HG03342 (cell line): ENCODE results near the gene NSRP1.
"Not testable (repeated sequence)": the region's sequence is repeated elsewhere in the genome, so short reads cannot be mapped to it uniquely, and the experiment has no call there.

Source experiments
- ATAC-seq: cut with Tn5 transposase; IDR thresholded peaks from one replicate; pipeline ENCODE4 v1.9.1; 2021; ENCODE audit warnings: mild to moderate bottlenecking, moderate library complexity; ENCODE audit not compliant: unreplicated experiment

Gene NSRP1

DNA sequence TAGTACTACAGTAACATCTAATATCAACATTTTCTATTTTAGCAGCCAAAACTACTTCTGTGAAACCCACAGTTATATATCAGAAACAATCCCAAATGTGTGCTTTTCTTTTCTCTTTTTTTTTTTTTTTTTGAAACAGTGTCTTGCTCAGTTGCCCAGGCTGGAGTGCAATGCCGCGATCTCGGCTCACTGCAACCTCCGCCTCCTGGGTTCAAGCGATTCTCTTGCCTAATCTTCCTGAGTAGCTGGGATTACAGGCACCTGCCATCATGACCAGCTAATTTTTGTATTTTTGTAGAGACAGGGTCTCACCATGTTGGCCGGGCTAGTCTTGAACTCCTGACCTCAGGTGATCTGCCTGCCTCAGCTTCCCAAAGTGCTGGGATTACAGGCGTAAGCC is 2.0 kb downstream of the NSRP1 start:
- not testable (repeated sequence) for ATAC-seq

DNA sequence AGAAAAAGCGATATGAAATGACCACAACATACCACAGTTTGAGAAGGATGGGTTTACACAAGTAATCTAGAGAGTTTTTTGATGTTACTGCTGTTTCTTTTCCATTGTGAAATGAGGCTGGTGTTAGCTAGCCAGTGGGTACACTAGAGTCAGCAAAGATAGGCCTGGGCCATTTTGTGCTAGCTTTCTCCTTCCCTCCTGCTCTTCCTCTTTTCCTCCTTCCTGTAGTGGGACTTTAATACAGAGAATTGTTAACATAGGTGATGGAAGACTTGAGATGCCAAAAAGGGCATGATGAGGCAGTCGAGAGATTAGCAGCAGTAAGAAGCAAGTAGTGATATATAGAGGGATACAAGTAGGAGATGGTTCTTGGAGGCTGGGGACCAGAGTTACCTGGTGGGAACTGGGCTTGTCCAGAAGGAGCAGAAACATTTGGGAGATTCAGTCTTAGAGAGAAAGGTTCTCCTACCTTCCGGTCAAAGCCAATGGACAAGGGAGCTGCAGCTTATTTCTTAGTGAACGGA is 7.7 kb downstream of the NSRP1 start:
- ATAC-seq, result no peak

GRCh38 chr17:30130121-30130520 is 13.5 kb downstream of the NSRP1 start:
- ATAC-seq, result no peak

- ATAC-seq, result no peak
Measured at GRCh38 chr17:30132615-30133014, 16.0 kb downstream of the NSRP1 start.

DNA sequence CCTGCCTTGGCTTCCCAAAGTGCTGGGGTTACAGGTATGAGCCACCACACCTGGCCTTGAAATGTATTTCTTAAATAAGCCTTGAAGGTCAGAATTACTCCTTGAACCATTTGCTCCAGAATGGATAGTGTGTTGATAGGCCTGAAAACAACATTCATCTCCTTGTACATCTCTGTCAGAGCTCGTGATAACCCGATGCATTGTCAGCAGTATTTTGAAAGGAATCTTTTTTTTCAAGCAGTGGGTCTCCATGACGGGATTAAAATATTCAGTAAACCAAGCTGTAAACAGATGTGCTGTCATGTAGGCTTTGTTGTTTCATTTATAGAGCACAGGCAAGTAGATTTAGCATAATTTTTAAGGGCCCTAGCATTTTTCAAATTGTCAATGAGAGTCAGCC is 16.6 kb downstream of the NSRP1 start:
- ATAC-seq, result no peak

- ATAC-seq, result no peak
Measured at GRCh38 chr17:30134551-30134950, 17.9 kb downstream of the NSRP1 start.

GRCh38 chr17:30137158-30137557 is 20.5 kb downstream of the NSRP1 start:
- ATAC-seq, result no peak

DNA sequence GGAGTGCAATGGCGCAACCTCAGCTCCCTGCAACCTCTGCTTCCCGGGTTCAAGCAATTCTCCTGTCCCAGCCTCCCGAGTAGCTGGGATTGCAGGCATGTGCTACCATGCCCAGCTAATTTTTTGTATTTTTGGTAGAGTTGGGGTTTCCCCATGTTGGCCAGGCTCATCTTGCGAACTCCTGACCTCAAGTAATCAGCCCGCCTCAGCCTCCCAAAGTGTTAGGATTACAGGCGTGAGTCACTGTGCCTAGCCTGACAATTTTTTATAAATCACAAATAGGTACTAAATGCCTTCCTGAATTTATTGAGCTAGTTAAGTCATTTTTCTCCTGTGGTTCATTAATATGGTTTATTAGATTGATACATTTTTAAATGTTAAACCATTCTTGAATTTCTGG is 31.2 kb downstream of the NSRP1 start:
- not testable (repeated sequence) for ATAC-seq

- no peak for ATAC-seq
Measured at GRCh38 chr17:30148376-30148775, 31.8 kb downstream of the NSRP1 start.

DNA sequence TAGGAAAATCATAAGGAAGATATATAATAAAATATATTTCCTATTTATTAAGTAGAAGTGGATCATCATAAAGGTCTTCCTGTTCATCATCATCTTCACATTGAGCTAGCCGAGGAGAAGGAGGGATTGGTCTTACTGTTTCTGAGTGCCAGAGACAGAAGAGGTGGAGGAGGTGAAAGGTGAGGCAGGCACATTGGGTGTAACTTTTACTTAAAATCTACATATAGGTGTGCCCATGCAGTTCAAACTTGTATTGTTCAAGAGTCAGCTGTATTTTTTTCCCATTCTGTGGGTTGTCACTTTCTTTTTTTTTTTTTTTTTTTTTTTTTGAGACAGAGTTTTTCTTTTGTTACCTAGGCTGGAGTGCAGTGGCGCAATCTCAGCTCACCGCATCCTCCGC is 34.9 kb downstream of the NSRP1 start:
- ATAC-seq, result no peak

- no peak for ATAC-seq
Measured at GRCh38 chr17:30153463-30153862, 36.8 kb downstream of the NSRP1 start.

DNA sequence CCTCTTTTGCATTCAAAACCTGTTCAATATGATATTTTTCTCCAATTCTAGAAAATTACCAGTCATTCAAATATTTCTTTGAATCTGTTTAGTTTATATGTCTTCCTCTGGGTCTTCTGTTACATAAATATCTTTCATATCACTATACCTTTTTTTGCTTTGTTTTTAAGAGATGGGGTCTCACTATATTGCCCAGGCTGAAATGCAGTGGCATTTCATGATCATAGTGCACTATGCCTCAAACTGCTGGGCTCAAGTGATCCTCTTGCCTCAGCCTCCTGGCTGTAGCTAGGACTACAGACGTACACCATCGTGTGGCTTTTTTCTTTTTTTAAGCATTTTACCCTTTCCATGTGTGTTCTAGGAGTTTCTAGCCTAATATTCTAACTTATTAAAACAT is 38.8 kb downstream of the NSRP1 start:
- ATAC-seq, result no peak

GRCh38 chr17:30158896-30159625 is 42.4 kb downstream of the NSRP1 start:
- ATAC-seq, result no peak

GRCh38 chr17:30160419-30161172 is 44.0 kb downstream of the NSRP1 start:
- no peak for ATAC-seq

DNA sequence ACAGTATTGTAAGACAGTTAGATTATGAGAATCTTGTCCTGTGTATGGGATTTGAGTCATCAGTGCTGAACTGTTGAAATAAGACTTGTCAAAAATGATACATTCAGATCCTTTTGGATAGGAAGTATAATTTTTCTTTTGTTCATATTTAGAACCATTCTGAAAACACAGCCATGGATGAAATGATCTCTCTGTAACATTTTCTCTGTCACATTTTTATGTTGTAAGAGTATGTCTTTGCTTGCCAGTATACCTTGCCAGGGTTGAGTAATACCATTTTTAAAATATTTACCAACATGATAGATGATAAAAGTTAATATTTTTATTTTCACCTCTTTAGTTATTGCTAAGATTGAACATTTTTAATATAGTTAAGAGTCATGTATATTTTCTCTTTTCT is 45.0 kb downstream of the NSRP1 start:
- ATAC-seq, result no peak

DNA sequence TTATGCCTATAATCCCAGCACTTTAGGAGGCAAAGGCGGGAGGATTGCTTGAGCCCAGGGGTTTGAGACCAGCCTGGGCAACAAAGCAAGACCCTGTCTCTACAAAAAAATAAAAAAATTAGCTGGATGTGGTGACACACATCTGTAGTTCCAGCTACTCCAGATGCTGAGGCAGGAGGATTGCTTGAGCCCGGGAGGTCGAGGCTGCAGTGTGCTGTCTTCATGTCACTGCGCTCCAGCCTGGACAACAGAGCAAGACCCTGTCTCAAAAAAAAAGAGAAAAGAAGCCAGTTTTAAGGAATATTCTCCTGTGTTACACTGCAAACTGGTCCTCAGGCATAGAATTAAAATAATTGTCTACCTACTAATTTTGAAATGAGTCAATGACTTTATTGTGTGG is 47.9 kb downstream of the NSRP1 start:
- no peak for ATAC-seq

- no peak for ATAC-seq
Measured at GRCh38 chr17:30165147-30165546, 48.5 kb downstream of the NSRP1 start.

DNA sequence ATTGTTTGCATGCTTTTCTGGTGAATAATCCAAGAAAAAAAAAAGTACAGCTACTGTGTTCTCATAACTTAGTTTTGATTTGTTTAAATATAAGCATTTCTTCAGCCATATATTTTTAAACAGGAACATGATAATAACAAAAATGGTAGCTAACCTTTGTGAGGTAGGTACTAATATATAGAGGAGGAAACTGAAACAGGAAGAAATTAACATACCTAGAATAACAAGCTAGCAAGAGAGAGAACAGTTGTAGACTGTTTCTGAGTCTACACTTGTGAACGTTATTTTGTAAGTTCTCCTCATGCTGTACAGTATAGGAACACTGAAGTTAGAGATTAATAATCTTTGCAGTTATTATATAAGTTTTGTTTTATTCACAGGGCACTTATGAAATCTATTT is 49.3 kb downstream of the NSRP1 start:
- no peak for ATAC-seq

DNA sequence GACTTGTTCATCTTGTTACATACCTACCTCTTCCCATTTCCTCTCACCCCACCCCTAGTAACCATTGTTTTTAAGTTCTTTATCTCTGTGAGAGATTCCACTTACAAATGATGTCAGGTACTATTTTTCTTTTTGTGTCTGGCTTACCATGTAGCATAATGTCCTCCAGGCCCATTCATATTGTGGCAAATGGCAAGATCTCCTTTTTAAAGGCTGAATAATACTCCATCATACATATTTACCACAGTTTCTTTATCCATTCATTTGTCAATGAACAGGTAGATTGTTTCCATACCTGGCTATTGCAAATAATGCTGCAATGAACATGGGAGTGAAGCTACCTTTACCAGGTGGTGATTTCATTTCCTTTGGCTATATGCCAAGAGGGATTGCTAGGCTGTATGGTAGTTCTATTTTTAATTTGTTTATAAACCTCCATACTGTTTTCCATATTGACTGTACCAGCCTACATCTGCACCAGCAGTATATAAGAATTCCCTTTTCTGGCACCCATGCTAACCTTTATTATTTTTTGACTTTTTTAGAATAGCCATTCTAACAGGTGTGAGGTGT is 53.9 kb downstream of the NSRP1 start:
- no peak for ATAC-seq

GRCh38 chr17:30172560-30172959 is 55.9 kb downstream of the NSRP1 start:
- ATAC-seq, result no peak

DNA sequence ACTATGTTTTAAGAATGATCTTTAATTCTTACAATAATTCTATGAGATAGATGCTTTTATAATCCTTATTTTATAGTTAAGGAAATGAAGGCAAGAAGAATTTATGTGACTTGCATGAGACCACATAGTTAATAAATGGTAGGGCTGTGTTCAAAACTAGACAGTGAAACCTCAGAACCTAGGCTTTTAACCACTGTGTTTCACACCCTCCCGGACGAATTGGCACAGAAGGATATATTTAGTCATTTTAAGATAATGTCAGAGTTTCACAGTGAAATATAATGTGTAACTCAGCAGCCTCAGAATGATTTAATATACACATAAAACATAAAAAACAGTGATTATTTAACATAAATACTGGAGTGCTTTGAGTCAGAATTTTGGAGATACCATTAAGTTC is 57.0 kb downstream of the NSRP1 start:
- peak; percentile 76 for ATAC-seq

DNA sequence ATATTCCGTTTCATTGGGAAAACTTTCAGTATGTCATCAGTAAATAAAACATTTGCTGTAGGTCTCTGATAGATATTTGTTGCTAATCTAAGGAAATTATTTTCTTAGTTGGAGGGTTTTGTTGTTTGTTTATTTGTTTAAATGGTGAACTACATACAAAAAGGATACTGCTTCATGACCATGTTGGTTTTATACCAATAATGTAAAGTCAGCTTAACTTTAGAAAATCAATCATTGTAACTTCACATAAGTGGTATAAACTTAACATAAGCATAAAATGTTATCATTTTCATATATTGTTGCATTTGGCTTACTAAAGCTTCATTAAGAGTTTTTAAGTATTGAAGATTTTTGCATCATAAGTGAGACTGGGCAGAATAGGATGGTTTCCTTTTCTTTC is 57.9 kb downstream of the NSRP1 start:
- no peak for ATAC-seq
